GM04504 (cell line): ENCODE data around the gene THOP1.

ENCODE experiments used
- DNase-seq: peaks from one replicate; pipeline ENCODE4 v3.0.0-alpha.2; 2012; ENCODE audit warnings: low read depth

The THOP1 gene

DNA sequence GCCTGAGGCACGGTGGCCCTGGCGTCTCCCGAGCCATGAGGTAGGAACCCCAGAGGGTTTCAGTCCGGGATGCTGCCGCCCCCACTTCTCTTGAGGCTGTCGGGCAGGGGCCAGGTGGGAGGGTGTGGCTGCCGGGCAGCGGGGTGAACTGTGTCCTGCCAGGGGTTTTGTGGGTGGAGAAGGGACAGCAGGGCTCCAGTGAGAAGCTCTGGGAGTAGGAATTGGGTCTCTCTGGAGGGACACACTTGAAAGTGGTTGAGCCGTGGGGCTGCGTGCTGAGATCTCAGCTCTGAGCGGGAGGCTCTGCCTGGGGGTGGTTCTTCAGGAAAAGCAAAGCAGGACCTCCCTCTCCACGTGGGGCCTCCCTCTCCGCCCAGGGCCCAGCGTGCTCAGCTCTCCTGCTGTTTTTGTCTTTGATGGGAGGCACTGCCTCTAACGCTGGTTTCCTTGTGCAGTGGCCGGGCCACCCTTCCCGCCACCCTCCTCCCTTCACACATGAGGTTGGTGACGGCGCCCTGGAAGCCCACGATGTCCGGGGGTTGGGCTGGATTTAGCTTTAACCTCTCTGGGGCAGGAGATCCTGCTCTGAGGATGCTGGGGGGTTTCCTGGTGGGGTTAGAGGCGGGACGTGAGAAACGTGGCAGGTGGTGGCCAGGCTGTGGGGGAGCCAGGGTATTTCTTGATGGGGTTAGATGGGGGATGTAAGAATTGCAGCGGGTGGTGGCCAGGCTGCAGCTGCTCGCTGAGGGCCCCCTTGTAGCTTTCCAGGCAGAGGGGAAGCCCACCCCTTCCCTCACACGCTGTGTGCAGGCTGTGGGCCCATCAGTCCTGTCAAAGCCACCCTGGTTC lies 19.1 kb downstream of the THOP1 start:
- DNase-seq, result no peak

- no peak for DNase-seq
Observed at GRCh38 chr19:2805261-2805900, 20.1 kb downstream of the THOP1 start.

DNA sequence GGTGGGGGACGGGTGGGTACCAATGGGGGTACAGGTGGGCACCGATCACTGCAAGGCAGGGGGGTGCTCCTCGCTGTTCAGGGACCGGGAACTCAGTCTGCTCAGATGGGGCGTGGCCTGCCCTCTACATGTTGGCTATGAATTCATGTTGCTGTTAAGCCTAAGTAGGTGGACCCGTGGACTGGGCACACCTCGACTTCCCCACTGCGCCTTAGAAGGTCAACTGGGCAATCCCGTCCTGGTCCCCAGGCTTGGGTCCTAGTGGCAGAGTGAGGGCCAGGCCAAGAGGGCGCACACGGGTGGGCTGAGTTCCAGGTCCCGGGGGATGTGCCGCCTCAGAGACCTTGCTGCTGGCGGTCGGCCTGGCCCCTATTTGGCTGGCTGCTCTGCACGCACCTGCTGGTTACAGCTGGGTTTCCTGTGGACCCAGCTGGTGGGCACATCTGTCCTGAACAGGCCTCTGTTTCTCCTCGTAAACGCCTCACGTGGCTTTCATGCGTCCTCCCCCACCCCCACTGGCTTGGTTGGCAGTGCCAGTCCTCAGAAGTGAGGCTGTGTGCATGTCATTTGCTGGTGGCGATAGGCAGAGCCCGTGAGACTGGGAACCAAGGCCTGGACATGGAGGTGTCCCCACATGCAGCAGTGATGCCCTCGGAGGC lies 20.8 kb downstream of the THOP1 start:
- no peak for DNase-seq

GRCh38 chr19:2806736-2807378 lies 21.6 kb downstream of the THOP1 start:
- DNase-seq, result no peak

- no peak for DNase-seq
Observed at GRCh38 chr19:2807379-2808128, 22.3 kb downstream of the THOP1 start.

DNA sequence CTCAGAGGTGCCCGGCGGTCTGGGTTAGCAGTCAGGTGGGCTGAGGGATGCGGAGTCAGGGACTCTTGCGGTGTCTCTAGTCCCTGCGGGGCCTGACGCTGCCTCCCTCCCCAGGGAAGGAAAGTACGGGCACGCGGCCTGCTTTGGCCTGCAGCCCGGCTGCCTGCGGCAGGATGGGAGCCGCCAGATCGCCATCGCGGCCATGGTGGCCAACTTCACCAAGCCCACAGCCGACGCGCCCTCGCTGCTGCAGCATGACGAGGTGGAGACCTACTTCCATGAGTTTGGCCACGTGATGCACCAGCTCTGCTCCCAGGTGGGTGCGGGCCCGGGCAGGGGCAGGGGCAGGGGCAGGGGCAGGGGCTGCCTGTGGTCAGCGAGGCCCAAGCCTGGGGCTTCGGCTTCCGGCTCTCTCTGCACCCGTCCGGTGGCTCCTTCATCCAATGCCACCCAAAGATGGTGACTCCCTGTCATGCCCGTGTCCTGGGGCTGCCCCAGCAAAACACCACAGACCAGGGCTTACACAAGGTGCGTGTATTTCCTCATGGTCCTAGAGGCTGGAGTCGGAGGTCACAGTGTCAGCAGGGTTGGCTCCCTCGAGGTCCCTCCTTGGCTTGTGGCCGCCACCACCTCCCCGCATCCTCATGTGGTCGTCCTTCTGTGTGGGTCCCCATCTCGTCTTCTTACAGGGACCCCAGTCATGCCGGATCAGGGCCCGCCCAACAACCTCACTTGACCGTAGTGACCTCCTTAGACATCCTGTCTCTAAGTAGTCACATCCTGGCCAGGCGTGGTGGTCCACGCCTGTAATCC lies 23.0 kb downstream of the THOP1 start:
- no peak for DNase-seq

GRCh38 chr19:2809387-2810140 lies 24.3 kb downstream of the THOP1 start:
- no peak for DNase-seq

GRCh38 chr19:2810141-2811091 lies 25.1 kb downstream of the THOP1 start:
- no peak for DNase-seq

GRCh38 chr19:2811221-2811722 lies 26.0 kb downstream of the THOP1 start:
- no peak for DNase-seq

GRCh38 chr19:2811735-2812413 lies 26.6 kb downstream of the THOP1 start:
- no peak for DNase-seq

GRCh38 chr19:2812414-2813234 lies 27.3 kb downstream of the THOP1 start:
- DNase-seq, result no peak

- DNase-seq, result no peak
Observed at GRCh38 chr19:2813235-2814160, 28.2 kb downstream of the THOP1 start.

GRCh38 chr19:2814426-2814825 lies 29.1 kb downstream of the THOP1 start:
- no peak for DNase-seq

DNA sequence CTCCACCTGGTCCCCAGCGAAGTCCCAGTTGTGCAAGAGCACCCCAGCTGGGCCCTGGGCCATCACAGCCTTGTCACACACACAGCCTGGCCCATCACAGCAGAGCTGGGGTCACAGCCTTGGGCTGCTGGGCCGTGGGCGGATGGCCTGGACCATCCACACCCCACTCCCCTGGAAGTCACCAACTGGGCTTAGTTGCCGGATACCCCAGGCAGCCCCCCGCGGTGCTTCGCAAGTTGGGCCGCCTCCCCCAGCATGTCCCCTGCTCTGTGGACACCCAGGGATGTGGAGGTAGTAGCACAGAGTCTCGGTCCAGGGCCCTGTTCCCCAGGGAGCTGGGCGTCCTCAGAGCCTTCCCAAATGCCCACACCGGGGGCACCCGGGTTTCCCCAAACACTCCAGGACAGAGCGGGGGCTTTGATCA lies 29.9 kb downstream of the THOP1 start:
- no peak for DNase-seq

DNA sequence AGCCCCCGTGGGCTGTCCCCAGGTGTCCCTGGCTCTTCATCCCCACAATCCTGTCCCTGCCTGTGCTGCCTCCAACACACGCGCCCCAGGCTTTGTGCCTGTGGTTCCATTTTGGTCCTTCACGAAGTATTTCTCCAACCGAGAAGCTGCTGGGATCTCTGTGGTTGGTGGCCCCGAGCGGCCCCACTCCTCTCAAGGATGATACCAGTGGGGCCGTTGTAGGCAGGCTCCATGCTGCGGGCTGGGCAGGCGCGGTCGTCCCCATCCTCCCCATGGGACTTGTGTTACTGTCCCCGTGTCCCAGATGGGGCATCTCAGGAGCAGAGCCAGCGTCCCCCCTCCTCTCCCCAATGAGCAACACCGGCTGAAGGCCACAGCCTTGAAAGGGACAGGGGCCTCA lies 30.6 kb downstream of the THOP1 start:
- DNase-seq, result no peak

DNA sequence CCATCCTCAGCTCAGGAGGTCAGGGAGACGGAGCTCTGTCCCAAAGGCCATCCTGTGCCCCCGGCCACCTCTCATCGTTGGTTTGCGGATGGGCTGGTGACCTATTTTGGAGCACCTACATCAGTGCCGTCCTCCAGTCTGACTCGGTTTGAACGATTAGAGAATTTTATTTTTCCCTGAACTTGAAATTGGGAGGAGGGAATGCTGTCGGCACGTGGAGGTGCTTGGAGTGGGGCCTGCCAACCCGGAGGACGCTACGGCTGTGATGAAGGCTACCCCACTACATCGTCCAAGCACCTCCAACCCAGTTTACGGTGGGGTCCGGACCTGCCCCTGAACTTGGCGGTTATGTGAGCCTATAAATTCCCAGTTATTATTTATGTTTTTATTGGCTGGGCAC lies 31.3 kb downstream of the THOP1 start:
- DNase-seq, result no peak
